ENCODE data around the gene RABL6.

DNA sequence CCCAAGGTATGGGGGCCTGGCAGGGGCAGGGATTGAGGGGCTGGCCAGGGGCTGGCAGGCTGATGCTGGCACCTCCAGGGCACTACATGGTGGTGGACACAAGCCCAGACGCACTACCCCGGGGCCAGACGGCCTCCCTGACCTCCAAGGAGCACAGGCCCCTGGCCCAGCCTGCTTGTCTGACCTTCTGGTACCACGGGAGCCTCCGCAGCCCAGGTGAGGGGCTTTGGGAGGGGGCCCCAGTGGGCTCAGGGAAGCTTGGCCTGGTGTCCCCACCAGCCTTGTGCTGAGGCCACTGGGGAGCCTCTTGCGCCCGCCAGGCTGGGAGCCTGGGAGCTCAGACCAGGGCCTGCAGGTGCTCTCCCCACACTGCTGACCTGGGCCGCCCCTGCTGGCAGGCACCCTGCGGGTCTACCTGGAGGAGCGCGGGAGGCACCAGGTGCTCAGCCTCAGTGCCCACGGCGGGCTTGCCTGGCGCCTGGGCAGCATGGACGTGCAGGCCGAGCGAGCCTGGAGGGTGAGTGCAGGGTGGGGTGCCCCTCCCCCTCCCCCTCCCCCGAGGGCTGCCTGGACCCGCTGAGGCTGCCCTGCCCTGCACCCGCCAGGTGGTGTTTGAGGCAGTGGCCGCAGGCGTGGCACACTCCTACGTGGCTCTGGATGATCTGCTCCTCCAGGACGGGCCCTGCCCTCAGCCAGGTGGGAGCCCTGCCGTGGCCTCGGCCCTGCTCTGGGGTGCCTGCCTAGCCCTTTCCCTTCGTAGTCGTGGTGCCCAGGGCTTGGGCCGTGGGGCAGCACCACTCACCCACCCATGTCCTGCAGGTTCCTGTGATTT is 50.0 kb downstream of the RABL6 start:
- TF ChIP-seq EZH2 (IDR thresholded peaks at IDR 0.05) (no peak), POLR2AphosphoS5 (IDR thresholded peaks at IDR 0.05; ENCODE audit: borderline replicate concordance, low read depth, low read length) (peak; percentile 22; the same call in 1 of the 2 replicates), FOXP2 (optimal IDR thresholded peaks at IDR 0.05; ENCODE audit: control extremely low read depth, extremely low read length, insufficient read depth) (no peak)

All from SK-N-MC (cell line).